ENCODE measurements around the gene TMEM131L.
"Not testable (repeated sequence)": the region's sequence is repeated elsewhere in the genome, so short reads cannot be mapped to it uniquely, and the experiment has no call there.

The TMEM131L gene

DNA sequence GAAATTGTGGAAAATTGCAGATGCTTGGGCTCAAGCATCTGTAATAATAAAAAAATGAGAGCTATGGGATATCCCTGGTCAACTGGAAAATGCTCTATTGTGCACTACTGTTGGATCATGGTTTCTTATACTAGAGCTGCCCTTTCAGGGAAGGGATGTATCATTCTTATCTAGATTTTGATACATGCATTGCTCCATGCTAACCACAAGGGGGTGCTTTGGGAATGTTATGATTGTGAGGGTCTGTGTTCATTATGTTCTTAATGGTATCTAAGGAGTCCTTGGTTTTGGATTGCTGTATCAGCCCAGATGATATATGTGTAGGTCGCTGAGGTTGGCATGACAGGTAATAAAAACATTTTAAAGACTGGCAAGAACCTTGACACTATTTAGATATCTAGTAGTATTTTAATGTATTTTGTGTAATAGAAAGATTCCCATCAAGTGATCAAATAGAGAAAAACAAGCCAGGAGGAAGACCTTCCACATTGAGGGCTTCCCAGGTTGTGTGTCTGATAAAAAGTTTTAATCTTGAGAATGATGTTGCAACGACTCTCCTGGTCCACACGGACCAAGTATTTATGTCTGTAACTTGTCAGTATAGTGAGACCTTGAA is 168.7 kb downstream of the TMEM131L start:
- DNase-seq: no peak

DNA sequence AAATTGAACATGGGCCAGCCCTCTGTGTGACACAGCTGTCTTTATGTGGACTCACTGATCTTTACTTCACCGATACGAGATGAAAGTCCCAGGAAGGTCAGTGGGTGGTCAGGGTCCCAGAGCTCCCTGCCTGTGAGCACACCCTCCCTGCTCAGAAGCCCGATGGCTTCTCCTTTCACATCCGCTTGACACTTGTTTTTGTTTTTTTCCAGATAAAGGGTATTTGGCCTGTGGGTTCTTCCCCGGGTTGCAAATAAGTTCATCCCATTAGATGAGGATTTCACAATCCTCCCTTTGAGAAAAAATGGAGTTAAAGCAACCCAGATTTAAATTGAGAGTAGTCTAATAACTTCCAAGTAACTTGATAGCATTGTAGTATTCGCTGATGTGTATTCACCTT is 169.7 kb downstream of the TMEM131L start:
- no peak for DNase-seq

GRCh38 chr4:153637201-153637600 is 171.0 kb downstream of the TMEM131L start:
- no peak for DNase-seq

- no peak for DNase-seq
Observed at GRCh38 chr4:153638011-153638410, 171.9 kb downstream of the TMEM131L start.

DNA sequence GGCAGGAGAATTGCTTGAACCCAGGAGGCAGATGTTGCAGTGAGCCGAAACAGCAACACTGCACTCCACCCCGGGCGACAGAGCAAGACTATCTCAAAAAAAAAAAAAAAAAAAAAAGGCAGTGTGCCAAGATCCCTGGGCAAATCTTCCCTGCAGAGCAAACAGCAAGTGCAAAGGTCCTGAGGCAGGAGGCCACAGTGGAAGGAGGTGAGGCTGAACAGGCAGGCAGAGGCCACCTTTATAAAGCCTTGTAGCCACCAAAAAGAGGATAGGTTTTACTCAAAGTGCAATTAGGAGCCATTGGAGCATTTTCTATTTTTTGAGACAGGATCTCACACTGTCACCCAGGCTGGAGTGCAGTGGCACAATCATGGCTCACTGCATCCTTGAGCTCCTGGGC is 172.8 kb downstream of the TMEM131L start:
- no peak for DNase-seq

DNA sequence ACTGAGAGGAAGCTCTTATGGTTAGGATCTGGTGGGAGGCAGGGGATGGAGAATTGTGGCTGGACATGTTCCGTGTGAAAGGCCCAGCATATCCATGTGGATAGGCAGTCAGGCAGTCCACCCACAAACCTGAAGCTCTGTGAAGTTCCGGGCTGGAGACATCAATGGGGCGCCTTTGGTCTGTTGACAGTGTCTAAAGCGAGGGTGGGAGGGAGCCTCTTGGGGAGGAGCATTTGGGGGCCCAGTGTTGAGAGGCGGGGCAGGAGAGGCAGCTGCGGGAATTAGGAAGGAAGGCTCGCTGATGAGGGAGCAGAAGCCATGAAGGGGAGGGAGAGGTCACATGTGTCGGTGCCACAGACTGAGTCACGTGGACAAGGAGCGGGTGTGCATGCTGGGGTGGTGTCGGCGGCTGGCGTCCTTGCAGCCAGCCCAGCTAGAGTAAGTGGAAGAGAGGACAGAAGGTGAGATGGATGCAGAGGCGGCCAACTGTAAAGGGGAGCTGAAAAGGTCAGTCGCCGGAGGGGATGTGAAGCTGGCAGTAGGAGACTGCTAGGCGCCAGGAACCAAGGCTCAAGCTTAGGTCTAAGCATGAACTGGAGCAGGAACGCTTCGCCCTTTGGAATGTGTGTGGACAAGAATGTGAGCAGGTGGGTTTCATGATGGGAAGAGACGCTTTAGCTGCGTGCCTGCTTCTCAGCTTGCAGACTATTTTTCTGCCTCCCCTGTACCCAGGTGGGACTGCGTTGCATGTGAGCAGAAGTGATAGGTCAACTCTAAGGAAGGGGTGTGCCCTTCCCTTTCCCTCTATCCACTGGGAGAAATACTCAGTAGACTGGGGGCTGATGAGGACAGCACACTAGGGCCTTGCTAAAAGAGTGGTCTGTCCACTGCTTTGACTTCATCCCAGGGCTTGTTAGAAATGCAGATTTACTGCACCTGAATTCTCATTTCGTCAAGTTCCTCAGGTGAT is 174.0 kb downstream of the TMEM131L start:
- no peak for DNase-seq

GRCh38 chr4:153641532-153641931 is 175.4 kb downstream of the TMEM131L start:
- DNase-seq: no peak

GRCh38 chr4:153643406-153644383 is 177.5 kb downstream of the TMEM131L start:
- no peak for DNase-seq

- peak; percentile 16 for DNase-seq
Observed at GRCh38 chr4:153645183-153645582, 179.0 kb downstream of the TMEM131L start.

DNA sequence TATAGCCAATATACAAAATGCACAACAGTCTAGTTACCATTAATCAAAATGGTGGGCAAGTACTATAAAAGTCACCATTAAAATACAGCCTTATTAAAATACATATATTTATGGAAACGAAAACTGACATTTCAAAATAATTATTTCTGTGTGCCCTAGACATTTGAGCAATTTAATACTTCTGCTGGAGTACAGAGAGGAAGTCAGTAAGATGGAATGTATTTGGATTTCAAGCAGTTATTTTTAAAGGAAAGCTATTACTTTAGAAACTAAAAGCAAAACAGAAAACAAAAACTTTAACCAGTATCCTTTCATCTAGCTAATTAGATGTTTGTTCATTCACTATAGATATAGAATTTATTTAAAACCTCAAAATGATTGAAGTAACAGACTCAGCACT is 180.1 kb downstream of the TMEM131L start:
- DNase-seq: no peak

GRCh38 chr4:153646978-153647377 is 180.8 kb downstream of the TMEM131L start:
- no peak for DNase-seq

DNA sequence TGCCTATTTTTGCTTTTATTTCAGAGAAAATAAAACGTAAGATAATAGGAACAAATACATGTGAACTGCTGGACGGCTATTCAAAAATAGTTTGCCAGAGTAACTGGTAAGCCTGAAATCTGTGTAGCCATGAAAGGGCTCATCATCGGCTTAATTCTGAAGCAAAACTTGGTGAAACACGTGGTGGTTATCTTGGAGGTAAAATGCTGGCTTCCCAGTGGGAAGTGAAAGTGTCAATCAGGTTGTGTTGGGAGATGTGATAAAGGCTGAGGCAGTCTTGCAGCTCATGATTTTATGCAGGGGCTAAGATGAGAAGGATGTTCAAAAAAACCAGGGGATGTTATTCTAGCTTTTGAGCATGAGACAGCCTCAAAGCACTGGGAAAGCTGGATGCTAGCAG is 181.8 kb downstream of the TMEM131L start:
- no peak for DNase-seq

DNA sequence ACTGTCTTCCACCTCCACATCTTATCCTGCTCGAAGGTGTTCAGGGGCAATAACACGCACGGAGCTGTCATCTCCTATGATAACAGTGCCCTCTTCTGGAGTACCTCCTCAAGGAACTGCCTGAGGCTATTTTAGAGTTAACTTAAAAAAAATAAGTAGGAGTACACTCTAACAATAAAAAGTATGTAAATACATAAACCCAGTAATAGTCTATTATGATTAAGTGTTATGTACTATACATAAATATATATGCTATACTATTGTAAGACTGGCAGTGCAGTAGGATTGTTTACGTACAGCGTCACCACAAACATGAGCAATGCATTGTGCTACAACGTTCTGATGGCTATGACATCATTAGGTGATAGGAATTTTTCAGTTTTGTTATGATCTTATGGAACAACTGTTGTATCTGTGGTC is 183.4 kb downstream of the TMEM131L start:
- DNase-seq: no peak

DNA sequence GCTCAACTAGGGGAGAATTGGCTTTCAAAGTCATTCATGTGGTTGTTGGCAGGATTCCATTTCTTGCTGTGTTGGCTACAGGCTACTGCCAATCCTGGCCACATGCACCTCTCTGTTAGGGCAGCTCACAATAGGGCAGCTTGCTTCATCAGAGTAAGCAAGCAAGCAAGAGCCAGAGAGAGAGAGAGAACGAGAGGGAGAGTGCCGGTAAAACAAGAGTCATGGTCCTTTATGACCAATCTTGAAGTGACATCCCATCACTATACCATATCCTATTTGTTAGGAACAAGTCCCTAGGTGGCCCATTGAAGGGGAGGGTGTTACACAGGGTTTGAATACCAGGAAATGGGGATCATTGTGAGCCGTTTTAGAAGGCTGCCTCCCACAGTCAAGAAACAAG is 185.0 kb downstream of the TMEM131L start:
- DNase-seq: no peak

DNA sequence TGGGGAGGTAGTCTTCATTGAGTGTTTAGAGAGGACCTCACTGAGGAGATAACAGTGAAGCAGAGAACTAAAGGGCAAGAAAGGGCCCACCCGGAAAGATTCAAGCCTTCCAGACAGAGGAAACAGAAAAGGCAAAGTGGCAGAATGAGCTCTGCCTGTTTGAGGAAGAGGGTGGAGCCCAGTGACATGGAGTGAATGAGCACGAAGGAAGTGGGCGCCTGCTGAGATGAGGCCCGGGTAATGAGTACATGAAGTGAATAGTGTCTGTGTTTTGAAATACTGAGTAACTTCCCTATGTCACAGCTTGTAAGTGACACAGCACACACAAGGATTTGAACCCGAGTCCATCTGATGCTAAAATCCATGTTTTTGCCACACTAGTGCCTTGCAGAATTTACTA is 185.4 kb downstream of the TMEM131L start:
- DNase-seq: peak; percentile 57

DNA sequence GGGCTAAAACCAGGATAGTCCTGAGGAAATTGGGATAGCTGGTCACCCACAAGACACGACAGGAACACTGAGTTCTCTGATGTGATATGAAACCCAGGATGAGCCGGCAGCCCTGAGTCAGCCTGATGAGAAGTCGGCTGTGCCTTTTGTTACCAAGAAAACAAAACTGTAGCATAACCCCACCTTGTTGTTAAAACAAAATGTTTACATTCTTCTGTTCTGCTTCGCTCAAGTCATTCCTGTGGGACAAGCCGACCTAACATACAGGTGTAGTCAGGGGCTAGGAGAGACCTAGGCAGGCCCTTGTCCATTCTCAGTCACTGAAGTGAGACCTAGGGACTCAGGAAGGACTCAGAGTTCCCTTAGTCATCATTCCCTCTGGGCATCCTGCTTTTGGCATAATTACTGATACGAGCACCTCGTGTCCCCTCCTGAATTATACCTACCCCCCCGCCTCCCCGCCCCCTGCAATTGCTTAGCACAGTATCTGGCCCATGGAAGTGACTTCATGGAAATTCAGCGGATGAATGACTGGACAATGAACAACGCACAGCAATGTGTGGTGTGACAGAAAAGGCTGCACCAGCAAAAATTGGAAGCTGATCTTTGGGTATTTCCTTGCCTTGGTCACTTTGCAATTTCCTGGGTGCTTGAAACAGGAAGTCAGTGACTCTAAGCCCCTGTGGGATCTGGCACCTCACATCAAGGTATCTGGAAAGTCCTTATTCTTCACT is 186.1 kb downstream of the TMEM131L start:
- DNase-seq: no peak

DNA sequence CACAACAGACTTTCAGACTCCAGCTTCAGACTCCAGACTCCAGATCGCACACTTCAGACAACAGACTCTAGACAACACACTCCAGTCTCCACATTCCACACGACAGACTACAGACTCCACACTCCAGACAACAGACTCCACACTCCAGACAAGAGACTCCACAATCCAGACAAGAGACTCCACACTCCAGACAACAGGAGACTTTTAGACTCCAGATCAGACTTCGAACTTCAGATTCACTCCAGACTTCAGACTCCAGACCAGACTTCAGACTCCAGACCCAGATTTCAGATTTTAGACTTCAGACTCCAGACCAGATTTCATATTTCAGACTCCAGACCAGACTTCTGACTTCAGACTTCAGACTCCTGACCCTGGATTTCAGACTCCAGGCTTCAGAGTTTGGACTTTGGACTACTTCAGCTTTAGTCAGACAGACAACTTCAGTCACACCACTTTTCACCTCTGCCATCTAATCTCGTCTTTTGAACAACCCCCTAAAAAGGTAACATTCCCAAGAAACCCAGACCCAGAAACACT is 188.9 kb downstream of the TMEM131L start:
- no peak for DNase-seq

DNA sequence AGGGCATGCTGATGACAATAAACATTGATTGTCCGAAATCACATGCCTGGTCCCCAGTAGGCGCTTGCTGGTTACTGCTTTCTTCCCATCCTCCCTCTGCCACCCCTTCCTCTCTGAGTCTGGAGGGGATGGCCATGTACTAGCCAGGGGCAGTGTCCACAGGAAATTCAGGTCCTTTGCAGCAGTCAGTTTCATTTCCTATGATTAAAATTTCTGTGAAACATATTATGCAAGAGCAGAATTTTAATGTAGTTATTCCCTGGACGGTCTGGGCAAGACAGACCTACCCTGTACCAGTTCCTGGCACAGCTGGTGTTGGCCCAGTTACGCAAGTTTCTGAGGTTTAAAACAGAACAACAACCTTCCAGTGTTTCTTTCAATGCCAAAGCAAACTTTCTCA is 189.8 kb downstream of the TMEM131L start:
- no peak for DNase-seq

DNA sequence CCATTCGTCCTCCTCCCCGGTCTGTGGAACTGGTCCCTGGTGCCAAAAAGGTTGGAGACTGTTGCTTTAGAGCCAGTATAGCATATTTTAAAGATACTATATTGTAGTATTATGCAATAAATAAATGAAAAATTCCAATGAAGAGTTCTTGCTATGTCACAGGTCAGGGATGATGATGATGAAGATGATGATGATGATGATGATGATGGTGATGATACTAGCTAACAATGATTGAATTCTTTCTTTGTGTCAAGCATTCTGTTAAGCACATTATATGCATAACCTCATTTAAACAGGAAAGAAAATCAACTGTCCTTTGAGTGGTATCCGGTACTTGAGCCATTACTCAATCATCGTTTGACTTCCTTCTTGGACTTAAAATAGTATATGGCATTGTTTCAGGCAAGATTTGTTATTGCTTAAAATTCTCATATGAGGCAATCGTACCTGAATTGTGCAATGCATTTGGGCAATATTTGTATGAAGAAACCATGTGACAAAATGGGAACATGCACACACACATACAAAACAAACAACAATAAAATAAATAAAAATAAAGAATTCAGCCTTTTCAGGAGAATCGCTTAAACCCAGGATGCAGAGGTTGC is 195.2 kb downstream of the TMEM131L start:
- no peak for DNase-seq

DNA sequence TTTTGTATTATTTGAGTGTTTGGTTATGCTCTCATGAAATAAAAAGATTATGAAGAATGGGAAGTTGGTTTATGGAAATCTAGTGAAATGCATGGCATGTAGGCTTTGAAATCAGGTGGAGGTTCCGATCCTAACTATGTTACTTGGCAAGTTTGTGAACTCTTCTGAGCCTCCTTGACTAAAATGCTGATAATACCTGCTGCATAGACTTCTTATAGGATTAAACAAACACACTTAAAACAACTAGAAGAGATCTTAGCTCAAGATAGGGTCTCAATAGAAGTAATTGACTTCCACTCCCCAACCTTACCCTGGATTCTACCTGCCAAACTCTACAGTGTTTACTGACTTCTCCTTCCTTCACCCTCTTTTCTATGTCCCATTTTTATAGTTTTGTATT is 195.7 kb downstream of the TMEM131L start:
- DNase-seq: no peak

GRCh38 chr4:153663667-153664066 is 197.5 kb downstream of the TMEM131L start:
- DNase-seq: no peak

DNA sequence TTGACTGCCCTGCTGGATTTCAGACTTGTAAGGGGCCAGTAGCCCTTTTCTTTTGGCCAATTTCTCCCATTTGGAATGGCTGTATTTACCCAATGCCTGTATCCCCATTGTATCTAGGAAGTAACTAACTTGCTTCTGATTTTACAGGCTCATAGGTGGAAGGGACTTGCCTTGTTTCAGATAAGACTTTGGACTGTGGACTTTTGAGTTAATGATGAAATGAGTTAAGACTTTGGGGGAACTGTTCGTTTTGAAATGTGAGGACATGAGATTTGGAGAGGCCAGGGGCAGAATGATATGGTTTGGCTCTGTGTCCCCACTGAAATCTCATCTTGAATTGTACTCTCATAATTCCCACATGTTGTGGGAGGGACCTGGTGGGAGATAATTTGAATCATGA is 200.3 kb downstream of the TMEM131L start:
- DNase-seq: not testable (repeated sequence)
